ENCODE measurements around the gene POMT2.
"Not testable (repeated sequence)": the region's sequence is repeated elsewhere in the genome, so short reads cannot be mapped to it uniquely, and the experiment has no call there.

The POMT2 gene, protein sequence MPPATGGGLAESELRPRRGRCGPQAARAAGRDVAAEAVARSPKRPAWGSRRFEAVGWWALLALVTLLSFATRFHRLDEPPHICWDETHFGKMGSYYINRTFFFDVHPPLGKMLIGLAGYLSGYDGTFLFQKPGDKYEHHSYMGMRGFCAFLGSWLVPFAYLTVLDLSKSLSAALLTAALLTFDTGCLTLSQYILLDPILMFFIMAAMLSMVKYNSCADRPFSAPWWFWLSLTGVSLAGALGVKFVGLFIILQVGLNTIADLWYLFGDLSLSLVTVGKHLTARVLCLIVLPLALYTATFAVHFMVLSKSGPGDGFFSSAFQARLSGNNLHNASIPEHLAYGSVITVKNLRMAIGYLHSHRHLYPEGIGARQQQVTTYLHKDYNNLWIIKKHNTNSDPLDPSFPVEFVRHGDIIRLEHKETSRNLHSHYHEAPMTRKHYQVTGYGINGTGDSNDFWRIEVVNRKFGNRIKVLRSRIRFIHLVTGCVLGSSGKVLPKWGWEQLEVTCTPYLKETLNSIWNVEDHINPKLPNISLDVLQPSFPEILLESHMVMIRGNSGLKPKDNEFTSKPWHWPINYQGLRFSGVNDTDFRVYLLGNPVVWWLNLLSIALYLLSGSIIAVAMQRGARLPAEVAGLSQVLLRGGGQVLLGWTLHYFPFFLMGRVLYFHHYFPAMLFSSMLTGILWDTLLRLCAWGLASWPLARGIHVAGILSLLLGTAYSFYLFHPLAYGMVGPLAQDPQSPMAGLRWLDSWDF

DNA sequence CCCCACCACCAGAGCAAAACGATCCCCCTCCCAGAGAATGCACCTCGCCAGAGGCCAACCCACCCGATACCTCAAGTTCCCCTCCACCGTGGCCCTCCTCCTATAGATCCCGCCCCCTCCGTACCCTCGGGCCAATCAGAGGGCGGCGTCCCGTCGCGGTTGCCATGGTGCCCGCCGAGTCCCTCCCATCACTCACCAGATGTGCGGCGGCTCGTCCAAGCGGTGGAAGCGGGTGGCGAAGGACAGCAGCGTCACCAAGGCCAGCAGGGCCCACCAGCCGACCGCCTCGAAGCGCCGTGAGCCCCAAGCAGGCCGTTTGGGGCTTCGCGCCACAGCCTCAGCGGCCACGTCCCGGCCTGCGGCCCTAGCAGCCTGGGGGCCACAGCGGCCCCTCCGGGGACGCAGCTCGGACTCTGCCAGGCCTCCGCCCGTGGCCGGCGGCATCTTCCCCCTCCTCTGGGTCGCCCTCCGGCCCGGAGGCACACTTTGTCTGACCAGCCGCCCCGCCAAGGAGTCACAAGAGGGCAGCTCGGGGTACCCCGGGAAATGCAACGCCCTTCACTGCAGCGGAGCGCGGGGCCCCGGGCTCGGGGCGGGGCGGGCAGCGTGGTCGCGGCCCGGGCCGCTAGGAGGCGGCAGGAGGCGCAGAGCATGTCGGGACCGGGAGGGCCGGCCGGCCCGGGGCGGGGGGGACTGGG lies at the start of gene POMT2:
POMT2 (minus strand) TSS at position 646 of the 698 bp plus-strand sequence; CDS start at position 444, 202 bp downstream.
- peak; percentile 88 for DNase-seq

DNA sequence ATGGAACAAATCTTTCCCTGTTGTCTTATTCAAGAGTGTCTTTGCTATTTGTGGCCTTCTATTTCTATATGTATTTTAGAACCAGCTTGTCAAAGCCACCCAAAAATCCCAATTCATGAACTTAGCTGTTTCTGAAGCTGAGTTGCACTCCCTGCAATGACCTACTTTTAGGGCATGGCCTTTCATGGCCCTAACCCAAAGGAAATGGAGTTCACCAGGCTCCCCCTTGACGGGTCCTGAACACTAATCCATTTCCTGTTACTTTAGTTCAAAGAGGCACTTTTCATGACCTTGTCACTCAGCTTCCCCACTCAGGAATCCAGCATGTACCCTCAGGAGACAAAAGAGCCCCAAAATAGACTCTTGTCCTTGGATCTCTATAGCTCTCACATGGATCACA lies 48.6 kb upstream of the POMT2 start:
- DNase-seq = no peak

DNA sequence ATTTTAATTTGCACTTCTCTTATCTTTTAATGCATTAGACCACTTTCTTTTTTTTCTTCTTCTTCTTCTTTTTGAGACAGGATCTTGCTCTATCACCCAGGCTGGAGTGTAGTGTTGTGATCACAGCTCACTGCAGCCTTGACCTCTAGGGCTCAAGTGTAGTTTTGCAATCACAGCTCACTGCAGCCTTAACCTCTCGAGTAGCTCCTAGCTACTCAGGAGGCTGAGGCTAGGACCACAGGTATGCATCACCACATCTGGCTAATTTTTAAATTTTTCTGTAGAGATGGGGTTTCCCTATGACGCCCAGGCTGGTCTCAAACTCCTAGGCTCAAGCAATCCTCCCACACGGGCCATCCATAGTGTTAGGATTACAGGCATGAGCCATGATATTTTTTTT lies 43.5 kb upstream of the POMT2 start:
- DNase-seq = no peak

DNA sequence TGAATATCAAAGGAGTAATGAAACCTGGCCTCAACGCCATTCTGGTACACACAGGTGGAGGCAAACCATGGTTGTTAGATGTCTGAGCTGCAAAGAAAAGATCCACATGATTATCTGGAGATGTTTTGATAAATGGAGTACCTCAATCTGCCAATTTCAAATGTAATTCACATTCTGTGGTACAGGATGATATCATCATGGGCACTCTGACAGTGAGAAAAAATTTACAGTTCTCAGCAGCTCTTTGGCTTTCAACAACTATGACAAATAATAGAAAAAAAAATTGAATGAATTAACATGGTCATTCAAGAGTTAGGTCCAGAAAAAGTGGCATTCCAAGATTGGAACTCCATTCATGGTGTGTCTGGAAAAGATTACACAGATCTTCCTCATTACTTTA lies 38.9 kb upstream of the POMT2 start:
- no peak for DNase-seq

DNA sequence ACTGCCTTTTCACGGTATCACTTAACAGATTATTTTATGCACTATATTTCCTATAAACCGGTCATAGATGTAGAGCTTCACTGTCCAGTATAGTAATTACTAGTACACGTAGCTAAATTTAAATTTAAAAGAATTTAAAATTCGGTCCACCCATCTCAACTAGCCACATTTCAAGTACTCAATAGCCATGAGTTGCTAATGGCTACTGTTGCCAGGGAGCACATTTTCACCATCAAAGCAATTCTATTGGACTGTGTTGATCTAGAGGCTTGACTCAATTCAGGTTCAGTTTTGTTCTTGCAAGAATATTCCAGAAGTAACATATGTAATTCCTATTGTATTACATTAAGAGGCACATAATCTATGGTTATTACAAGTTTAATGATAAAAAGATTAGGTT lies 36.2 kb upstream of the POMT2 start:
- no peak for DNase-seq

DNA sequence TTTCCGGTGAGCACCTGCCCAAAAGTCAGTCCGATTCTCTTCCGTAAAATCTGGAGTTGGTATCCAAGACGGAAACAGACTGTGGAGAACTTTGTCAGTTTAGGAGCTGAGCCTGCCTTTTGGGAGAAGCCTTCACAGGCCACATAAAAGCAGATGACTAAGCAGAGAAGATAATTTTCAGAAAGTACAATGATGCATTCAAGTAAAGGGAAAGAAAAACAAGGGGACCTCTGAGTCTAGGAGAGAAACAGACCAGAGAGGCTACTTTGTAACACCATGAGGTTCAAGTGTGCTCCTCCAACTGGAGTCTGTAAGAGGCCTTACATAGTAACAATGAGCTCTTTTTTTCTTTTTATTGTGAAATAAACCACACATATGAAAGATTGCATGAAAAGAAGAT lies 35.1 kb upstream of the POMT2 start:
- DNase-seq = no peak

DNA sequence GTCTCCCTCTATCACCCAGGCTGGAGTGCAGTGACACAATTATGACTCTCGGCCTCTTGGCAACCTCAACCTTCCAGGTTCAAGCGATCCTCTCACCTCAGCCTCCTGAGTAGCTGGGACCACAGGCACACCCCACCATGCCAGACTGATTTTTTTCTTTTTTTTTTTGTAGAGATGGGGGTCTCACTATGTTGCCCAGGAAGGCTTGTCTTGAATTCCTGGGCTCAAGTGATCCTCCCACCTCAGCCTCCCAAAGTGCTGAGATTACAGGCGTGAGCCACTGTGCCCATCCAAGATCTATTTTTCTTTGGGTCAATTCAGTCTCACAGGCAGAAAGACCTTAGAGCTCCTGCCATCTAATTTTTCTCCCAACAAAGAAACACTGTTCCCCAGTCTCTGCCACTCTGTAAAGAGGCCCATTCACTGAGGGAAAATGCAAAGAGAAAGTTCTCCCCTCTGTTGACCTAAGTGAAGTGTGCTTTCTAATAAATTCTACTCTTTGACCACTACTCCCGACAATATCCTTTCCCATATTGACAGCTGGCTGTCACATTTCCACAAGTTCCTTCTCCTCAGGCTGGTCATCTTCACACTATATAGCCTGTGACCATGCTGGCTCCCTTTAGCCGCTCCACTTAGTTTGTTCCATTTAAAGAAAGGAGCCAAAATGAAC lies 32.9 kb upstream of the POMT2 start:
- DNase-seq = no peak

DNA sequence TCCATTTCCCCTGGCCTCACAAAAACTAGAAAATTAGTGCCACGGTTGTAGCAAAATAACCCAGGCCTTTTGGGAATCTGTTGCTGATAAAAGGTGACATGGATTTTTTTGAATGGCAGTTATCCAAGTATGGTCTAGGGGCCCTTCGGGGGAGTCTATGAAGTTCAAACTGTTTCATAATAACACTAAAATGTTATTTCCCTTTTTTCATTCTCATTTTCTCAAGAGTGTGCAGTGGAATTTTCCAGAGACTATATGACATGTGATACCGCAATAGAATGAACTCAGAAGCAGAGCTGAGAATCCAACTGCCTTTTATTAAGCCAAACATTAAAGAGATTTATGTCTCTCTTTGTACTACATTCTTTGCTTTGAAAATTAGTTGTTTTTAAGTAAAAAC lies 27.1 kb upstream of the POMT2 start:
- DNase-seq = no peak

DNA sequence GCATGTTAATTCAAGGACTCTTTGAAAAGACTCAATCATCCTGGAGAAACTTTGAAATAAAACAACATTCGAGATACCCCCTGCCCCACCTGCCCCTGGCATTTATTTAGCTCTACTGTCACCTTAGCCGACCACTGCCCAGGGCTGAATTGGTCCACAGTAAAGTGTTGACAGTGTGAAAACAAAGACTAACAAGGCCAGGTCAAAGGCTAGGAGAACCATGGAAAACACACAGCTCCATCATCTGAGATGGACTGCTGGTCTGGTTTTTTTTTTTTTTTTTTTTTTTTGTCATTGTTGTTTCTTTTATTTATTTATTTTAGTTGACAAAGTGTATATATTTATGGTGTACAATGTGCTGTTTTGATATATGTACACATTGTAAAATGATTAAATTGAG lies 25.8 kb upstream of the POMT2 start:
- no peak for DNase-seq

DNA sequence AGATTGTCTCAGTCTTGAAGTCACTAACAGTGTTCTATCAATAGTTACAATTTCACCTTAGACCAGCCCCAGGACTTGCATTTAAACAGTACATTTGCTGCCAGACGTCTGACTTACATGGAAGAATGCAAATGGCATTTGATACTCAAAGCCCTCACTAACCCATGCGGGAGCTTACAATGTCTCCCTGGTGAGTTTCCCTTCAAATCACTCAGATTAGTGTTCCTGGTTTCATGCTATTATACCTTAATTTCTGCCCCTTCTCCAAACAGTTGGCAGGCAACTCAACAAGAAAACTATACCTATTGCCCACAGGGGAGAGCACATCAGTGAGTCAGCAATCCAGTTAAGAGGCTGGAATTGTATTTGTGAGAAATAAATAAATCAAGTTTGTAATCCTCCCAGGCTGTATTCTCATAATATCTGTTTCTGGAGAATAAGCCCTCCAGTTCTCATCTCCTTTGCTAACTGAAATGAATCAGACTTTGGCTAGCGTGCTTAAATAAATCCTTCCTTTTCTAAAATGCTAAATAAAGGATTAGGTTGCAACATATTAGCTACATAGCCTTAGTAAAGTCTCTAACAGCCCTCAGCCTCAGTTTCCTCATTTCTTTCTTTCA lies 23.8 kb upstream of the POMT2 start:
- no peak for DNase-seq

DNA sequence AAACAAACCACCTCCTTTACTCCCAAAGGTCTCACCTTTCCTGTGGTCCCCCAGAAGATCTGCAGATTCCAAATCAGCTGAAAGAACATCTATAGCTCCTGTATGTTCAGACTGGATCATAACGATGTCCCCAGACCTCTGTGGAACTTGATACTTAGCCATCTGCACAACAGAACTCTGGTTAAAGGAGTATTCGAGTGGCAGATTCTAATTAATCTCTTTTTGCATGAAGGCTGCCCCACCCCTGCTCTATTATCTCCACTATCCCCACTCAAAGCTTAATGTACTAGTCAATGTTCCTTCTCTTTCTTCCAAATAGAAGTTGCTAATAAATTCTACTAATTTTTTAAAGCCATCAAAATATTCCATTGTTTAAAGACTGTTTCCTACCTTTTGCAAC lies 23.0 kb upstream of the POMT2 start:
- DNase-seq = no peak

DNA sequence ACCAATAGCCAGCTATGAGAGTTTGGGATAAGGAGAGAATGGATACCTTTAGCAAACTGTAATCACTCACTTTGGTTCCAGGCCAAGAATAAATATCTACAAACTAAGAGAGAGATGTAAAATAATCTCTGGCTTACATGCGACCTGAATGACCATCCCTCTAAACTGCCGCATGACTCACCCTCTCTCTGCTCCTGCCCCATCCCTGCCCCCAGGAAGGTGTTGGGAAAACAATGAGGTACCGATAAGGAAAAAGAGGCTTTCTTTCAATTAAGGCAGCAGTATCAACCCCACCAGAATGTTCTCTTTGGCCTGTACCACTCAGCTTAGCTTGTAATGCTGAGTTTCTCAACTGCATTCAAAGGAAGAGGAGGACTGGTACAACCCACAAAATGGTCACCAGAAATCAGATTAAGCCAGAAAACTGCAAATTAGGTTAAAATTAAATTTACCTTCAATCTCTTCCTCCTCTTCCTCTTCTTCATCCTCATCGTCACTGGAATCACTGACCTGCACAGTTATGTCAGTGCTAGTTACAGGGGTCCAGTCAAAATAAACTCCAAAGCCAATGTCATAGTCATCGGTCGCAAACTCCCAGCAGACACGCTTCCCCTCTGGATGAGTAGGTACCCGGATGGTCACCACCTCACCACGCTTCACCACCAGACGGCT lies 22.2 kb upstream of the POMT2 start:
- DNase-seq = no peak

DNA sequence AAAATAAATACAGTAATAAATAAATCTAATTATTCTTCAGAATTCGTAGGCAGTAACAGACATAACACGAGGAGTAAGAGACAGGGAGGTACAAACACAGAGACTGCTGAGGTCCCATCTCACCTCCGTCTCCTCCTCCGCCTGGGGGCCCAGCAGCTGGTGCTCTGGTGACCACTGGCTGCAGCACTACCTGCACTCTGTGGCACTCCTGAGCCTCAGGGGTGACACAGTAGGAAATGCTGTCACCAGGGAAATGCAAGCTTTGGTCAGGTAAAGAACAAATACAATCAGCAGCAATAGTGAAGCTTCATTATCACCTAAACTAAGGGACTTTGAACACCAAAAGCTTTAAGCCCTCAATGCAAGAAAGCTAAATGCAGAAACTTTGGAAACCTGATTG lies 19.7 kb upstream of the POMT2 start:
- DNase-seq = no peak

DNA sequence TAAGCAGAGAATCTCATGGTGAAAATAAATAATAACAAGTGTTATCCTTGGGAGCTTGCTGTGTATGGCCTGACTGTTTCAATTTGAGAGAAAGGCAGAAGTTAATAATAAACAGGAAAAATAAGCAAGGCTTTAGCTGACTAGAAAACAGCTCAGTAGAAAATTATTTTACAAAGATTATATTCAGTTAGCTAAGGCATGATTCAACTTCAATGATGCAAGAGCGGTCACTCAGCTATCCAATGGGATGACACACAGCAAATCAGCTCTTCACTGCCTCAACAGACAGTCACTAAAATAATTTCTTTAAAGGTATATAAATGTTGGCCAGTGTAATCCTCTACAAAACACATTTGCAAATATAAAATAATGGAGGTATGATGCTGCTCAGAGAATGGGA lies 18.7 kb upstream of the POMT2 start:
- DNase-seq = no peak

DNA sequence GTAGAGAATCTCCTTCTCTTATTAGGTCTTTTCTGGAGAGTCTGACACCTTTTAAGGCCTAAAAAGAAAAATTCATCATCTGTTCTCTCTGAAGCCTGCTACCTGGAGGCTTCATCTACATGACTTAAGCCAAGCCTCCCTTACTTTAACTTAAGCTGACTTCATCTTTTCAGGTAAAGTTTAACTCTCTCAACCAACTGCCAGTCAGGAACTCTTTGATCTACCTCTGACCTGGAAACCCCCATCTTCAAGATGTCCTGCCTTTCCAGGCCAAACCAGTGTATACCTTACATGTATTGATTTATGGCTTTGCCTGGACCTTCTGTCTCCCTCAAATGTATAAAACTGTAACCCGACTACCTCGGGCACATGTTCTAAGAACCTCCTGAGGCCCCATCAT lies 17.6 kb upstream of the POMT2 start:
- no peak for DNase-seq

DNA sequence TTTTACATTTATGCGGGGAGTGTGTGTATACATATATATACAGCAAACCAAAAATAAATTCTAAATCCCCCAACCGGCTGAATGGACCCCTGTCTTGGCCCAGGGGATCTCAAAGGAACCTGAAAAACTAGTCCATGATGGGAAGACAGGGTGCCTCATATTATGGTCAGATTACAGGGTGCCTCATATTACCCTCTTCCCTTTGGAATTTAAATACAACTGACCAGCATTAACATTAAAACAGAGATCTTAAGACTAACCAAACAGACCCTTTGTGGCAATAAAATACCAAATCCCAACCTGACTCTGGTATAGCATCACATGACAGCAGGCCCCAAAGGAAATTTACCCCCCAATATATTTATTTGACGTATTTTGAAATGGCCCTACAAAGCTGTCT lies 17.2 kb upstream of the POMT2 start:
- no peak for DNase-seq

DNA sequence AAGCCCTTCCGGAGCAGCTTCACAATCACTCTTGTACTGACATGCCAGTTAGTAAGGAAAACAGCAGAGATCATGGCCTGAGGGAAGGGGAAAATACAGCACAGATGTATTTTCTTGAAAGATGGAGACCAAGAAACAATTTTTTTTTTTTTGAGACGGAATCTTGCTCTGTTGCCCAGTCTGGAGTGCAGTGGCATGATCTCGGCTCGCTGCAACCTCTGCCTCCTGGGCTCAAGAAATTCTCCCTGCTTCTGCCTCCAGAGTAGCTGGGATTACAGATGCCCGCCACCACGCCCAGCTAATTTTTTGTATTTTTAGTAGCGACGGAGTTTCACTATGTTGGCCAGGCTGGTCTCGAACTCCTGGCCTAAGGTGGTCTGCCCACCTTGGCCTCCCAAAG lies 16.6 kb upstream of the POMT2 start:
- not testable (repeated sequence) for DNase-seq

DNA sequence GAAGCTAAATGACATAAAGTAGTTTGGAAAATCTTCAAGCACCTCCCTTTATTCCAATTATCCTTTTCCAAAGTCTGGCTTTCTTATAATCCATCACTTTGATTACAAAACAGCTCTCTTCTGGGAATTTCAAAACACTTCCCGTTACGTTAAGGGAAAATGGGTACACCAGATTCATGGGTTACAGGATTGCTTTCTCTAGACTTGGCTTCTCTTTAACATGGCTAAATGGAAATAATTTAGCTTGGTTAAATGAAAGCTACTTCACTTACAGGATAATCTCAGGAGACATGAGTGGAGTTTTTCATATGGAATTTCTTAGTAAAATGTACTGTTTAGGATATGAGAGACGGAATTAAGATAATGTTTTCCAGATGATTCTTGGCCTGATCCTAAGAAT lies 14.9 kb upstream of the POMT2 start:
- DNase-seq = no peak

DNA sequence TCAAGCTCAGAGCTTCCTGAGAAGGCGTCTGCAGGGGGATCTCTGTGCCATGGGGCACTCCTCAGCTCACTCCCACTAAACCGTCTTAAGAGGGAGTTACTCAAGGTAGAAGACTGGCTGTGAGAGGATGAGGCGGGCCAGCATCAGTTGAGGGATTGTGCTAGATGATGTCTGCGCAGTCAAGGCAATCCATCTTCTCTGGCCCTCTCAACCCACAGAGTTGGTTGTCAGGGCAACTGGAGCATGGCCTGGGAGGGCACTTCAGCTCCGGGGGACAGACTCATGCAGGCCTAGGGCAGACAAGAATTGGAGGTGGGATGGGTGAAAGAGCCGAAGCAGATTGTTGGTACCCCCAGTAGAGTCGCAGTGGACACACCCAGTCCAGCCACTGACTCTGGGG lies 9.2 kb upstream of the POMT2 start:
- no peak for DNase-seq

DNA sequence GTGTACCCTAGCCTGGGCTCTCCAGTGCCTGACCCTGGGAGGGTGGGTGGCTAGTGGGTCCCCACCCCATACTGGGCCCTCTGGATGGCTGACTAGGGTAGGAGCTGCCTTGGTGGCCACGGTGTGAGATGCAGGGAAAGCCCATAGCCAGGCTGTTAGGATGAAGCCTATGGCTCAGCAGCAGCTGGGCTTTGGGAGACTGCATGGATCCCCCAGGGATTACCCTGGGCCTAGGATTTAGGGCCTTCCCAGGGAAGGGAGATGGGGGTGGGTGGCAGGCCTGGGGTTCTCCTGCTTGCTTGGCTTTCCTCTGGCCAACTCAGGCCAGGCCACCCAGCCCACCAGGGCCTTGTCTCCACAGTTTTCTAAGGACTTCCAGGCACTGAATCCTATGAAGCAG lies 6.4 kb upstream of the POMT2 start:
- DNase-seq = no peak

DNA sequence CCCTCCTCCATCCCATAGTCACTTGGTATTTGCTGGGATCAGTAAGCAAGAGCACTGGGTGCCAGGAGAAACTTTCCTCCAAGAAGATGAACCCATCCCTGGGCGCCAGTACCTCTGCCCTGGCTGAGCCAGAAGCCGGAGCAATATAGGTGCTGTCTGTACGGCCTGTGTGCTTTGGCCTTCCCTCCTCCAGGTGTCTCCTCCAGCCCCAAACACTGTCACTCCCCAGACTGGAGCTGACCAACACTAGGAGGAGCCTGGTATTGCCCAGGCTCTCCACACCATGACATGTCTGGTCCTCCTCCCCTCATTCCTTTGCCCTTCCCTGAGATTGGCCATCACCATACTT lies 5.0 kb upstream of the POMT2 start:
- DNase-seq = no peak
